Spleen (tissue), 11 donors: ENCODE results near the gene TAOK1. TPM values are rescaled to one million over a fixed set of nuclear protein-coding genes. Genes with fewer than 3 reads are reported as not detected.
A peak's percentile ranks its signal among the peaks of the same experiment; 100 is the strongest.

ENCODE experiments used
- DNase-seq: peaks from one replicate; pipeline ENCODE4 v3.0.0-alpha.2; 2020
- H3K27ac ChIP-seq, 8 donors: fragments of 200-600 bp; sonication (generic) in 7 of 8; 1 replicate in 4 of 8; 2 replicates in 4 of 8; pipeline versions ENCODE4 v1.5.0 to v1.8.0; 2016 to 2021; ENCODE audit warnings: inconsistent platforms in 4 of 8, mild to moderate bottlenecking in 4 of 8, moderate library complexity in 1 of 8
- H3K27me3 ChIP-seq, 7 donors: fragments of 200-600 bp; sonication (generic) in 6 of 7; replicated peaks in 1 of 7; 1 replicate in 4 of 7; 2 replicates in 3 of 7; pipeline versions ENCODE4 v1.5.0 to v1.8.0; 2016 to 2021; ENCODE audit warnings: inconsistent platforms in 3 of 7, mild to moderate bottlenecking in 1 of 7
- H3K36me3 ChIP-seq, 6 donors: fragments of 200-600 bp; sonication (generic) in 5 of 6; 1 replicate in 4 of 6; 2 replicates in 2 of 6; pipeline versions ENCODE4 v1.5.0 to v1.8.0; 2016 to 2021; ENCODE audit warnings: inconsistent platforms in 2 of 6
- H3K4me1 ChIP-seq, 6 donors: fragments of 200-600 bp; sonication (generic) in 5 of 6; 1 replicate in 3 of 6; 2 replicates in 3 of 6; pipeline versions ENCODE4 v1.5.0 to v1.8.0; 2016 to 2021; ENCODE audit warnings: inconsistent platforms in 3 of 6
- H3K4me3 ChIP-seq, 8 donors: fragments of 200-600 bp; sonication (generic) in 7 of 8; 1 replicate in 4 of 8; 2 replicates in 4 of 8; pipeline versions ENCODE4 v1.5.0 to v1.8.0; 2016 to 2021; ENCODE audit warnings: inconsistent platforms in 4 of 8, mild to moderate bottlenecking in 4 of 8, moderate library complexity in 2 of 8
- H3K9me3 ChIP-seq, 8 donors: fragments of 200-600 bp; sonication (generic) in 7 of 8; 1 replicate in 4 of 8; 2 replicates in 4 of 8; pipeline versions ENCODE4 v1.5.0 to v1.8.0; 2016 to 2021; ENCODE audit warnings: inconsistent platforms in 4 of 8
- CTCF ChIP-seq, 11 experiments: fragments of 200-600 bp in 7 of 11; fragments of 450-650 bp in 4 of 11; sonication (generic) in 4 of 11; IDR thresholded peaks in 8 of 11; conservative IDR thresholded peaks in 3 of 11; 1 replicate in 7 of 11; 2 replicates in 4 of 11; pipeline versions ENCODE4 v1.4.0 to v1.8.0; 2016 to 2021; ENCODE audit warnings: antibody characterized with exemption in 11 of 11, inconsistent platforms in 4 of 11, mild to moderate bottlenecking in 1 of 11
- POLR2A ChIP-seq, 3 donors: fragments of 450-650 bp; IDR thresholded peaks; one replicate each; pipeline ENCODE4 v1.5.1; 2017; ENCODE audit warnings: antibody characterized with exemption in 3 of 3, mild to moderate bottlenecking in 1 of 3
- POLR2AphosphoS5 ChIP-seq, 3 donors: sonication (generic); formaldehyde crosslinking; IDR thresholded peaks; one replicate each; pipeline ENCODE4 v1.5.1; 2017; ENCODE audit warnings: antibody characterized with exemption in 3 of 3
- WGBS, 5 donors: extraction: QIAGEN DNeasy Blood & Tissue Kit in 3 of 5; methylation state at CpG; one replicate each; pipeline versions ENCODE4 v1.1.5 to v1.1.7; 2013 to 2018; 5-methylcytosine and 5-hydroxymethylcytosine counted together
- intact Hi-C: fragments of 100-400 bp; cut with DNase I; formaldehyde crosslinking; loops from one replicate; pipeline ENCODE4 v1.15.0; 2023; ENCODE audit warnings: low total_unique reads
- polyA plus RNA-seq, 3 donors: library from polyadenylated mRNA; stranded (reverse); fragments of 200-250 nt; gene quantifications; one replicate each; pipeline ENCODE4 v1.2.1, GENCODE V29; 2013
- total RNA-seq, 7 donors: library from RNA; depleted of rRNA in 3 of 7; stranded (reverse); fragments of >200 nt in 3 of 7; fragmentation: NEBNext Ultra II Directional in 4 of 7; extraction: Animal tissue kit (Norgen Biotek cat#: 25700) in 4 of 7; gene quantifications; one replicate each; pipeline versions ENCODE4 v1.1.0 to v1.2.1, GENCODE V29; 2016 to 2021
- donor health status: healthy with polysubstance abuse.
- donor health status: DM: no; HTN: no; CAD: no; lungs with moderate emphysema.
- donor health status: DM: no; HTN: no; CAD: no.
- donor health status: Bipolar disorder and iron deficiency.
- donor health status: healthy.
- donor health status: DM: no; HTN: no; CAD: no.
- donor health status: DM: yes; HTN: yes; CAD: no.

TAOK1 gene
- total and polyA plus RNA-seq, 10 donors, result 5.1 to 88.5 (median 56.9) TPM

- Histone ChIP-seq H3K27me3 (peaks cover 0 to 23% (median 3%) of the 10 kb centered on the region in 7 donors), H3K4me3 (peak overlapping the region; percentile 65 to 95 (median 80)), H3K27ac (peak overlapping the region; percentile 63 to 88 (median 80)), H3K9me3 (no peaks in the 10 kb centered on the region), H3K36me3 (no peaks in the 10 kb centered on the region), H3K4me1 (peaks cover 69 to 90% (median 85%) of the 10 kb centered on the region in 6 donors)
- 0 to 2% (median 1%) methylated on average over 7 to 72 of the region's 72 CpGs for WGBS, 5 donors
- TF ChIP-seq CTCF (IDR thresholded peaks at IDR 0.05 in 8 of 11, conservative IDR thresholded peaks at IDR 0.05 in 3 of 11), result no peak
- TF ChIP-seq POLR2AphosphoS5 (IDR thresholded peaks at IDR 0.05), result peak; percentile 34 to 70 (median 62)
- intact Hi-C loops, result no loop called here
- peak; percentile 90 for DNase-seq
These were observed 198.6 kb downstream of the TAOK1 start for GRCh38 chr17:29588562-29589411.

DNA sequence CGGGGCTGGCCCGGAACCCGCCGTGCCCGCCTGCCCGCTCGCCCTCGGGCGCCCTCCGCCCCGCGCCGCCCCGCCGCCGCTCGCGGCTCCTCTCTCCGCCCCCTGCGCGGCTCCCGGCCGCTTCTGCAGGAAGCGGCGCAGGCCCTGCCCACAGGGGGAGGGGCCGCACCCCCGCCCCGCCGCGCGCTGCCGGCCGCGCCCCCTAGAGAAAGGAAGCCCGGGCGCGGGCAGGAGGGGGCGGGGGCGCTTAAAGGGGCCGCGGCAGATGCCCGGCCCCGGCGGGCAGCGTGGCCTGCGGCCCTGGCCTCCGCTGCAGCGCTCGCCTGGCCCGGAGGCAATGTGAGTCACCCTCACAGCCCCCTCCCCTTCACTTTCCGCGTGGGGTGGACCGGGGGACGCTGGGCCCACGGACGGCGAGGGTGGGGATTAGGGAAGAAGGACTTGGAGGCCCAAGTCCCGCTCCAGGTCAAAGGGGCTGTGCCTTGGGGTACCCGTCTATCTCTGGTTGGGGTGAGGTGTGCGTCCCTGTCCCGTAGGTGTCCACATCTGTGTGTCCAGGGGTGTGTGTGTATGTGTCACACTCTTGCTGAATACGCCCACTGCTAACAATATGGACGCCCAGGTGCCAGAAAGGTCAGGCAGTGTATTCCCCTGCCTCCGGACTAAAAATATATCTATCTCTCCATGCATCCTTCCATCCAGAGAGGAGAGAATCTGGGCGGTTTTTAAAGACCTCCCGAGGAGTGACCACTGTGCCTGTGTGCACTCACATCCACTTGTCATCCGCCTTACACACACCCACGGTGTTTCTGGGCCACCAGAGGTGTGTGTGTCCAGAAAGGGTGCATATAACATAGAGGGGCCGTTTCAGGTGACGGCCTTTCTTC lies 199.6 kb downstream of the TAOK1 start, which contains the start of gene GIT1:
Gene GIT1 (minus strand): TSS at position 125 of the 887 bp plus-strand sequence. CDS start 270 bp downstream, outside the sequence.
- WGBS, 5 donors, result 4 to 10% (median 6%) methylated on average over 31 to 70 of the region's 70 CpGs
- intact Hi-C loops, result loop anchor here (2.0 kb wide), 1 partner anchor 25 kb away; no protein-coding TSS in a partner anchor
- peak; percentile 77 to 85 (median 80) for TF ChIP-seq POLR2AphosphoS5 (IDR thresholded peaks at IDR 0.05)
- peak in 2 of 3 donors; percentile 13 to 64 for TF ChIP-seq POLR2A (IDR thresholded peaks at IDR 0.05)
- peak in 4 of 11 experiments; percentile 31 to 51 (median 34) for TF ChIP-seq CTCF (IDR thresholded peaks at IDR 0.05 in 8 of 11, conservative IDR thresholded peaks at IDR 0.05 in 3 of 11)
- DNase-seq, result peak; percentile 97
- Histone ChIP-seq H3K27me3 (peaks cover 0 to 32% (median 5%) of the 10 kb centered on the region in 7 donors), H3K27ac (peak within 1 kb of the TSS; percentile 72 to 89 (median 84)), H3K4me1 (peaks cover 62 to 90% (median 83%) of the 10 kb centered on the region in 6 donors), H3K36me3 (no peaks in the 10 kb centered on the region), H3K4me3 (peak within 1 kb of the TSS; percentile 65 to 95 (median 80)), H3K9me3 (no peaks in the 10 kb centered on the region)

- 33 to 43% (median 40%) methylated on average over 26 to 30 of the region's 30 CpGs for WGBS, 5 donors
- Histone ChIP-seq H3K27ac (peak overlapping the region in 5 of 8 donors; percentile 2 to 89 (median 86)), H3K4me1 (peaks cover 54 to 84% (median 77%) of the 10 kb centered on the region in 6 donors), H3K9me3 (no peaks in the 10 kb centered on the region), H3K4me3 (peak overlapping the region in 6 of 8 donors; percentile 21 to 95 (median 81)), H3K36me3 (no peaks in the 10 kb centered on the region), H3K27me3 (peaks cover 0 to 36% (median 5%) of the 10 kb centered on the region in 7 donors)
- peak in 1 of 3 donors; percentile 6 for TF ChIP-seq POLR2AphosphoS5 (IDR thresholded peaks at IDR 0.05)
- TF ChIP-seq POLR2A (IDR thresholded peaks at IDR 0.05), result no peak
- no peak for TF ChIP-seq CTCF (IDR thresholded peaks at IDR 0.05 in 8 of 11, conservative IDR thresholded peaks at IDR 0.05 in 3 of 11)
- peak; percentile 85 for DNase-seq
- intact Hi-C loops, result loop anchor here (2.0 kb wide), 1 partner anchor 24 kb away; no protein-coding TSS in a partner anchor
These were observed 200.4 kb downstream of the TAOK1 start for GRCh38 chr17:29590411-29591145.
